HG03469 (cell line): ENCODE results near the gene VPS41.

Experiments
- ATAC-seq: cut with Tn5 transposase; IDR thresholded peaks from one replicate; pipeline ENCODE4 v1.9.1; 2021; ENCODE audit warnings: mild to moderate bottlenecking, moderate library complexity, moderate number of reproducible peaks; ENCODE audit not compliant: unreplicated experiment

The VPS41 gene

DNA sequence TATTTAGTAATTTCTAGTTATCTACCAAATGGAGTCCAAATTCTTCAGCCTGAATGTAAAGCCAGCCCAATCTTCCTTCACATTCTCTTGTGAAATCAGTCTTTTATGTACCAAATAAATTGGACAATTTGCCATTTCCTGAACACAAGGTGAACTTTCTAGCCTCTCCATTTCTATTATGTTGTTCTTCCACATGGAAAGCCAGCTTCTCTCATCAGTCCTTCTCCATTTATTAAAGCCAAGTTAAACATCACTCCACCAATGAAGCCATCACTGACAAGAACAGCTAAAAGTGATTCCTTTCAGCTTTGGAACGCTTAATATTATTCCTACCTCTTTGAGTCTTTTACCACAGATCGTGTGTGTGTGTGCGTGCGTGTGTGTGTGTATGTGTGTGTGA is 88.4 kb downstream of the VPS41 start:
- ATAC-seq, result no peak

DNA sequence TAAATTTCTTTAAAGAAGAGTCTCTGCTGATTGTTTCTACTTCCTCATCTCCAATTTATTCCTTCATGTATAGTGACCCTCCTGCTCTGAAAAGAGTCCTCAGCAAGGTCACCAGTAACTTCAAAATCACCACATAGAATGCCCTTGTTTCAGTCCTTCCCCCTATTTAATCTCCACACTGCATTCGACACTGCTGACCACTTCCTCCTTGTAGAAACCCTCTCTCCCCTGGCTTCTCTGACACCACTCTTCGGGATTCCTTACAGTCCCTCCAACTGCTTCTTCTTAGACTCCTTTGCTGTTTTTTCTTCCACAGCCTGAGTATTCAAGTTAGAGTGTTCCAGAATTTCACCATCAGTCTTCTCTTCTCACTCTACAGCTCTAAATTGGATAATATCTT is 89.5 kb downstream of the VPS41 start:
- ATAC-seq, result no peak

DNA sequence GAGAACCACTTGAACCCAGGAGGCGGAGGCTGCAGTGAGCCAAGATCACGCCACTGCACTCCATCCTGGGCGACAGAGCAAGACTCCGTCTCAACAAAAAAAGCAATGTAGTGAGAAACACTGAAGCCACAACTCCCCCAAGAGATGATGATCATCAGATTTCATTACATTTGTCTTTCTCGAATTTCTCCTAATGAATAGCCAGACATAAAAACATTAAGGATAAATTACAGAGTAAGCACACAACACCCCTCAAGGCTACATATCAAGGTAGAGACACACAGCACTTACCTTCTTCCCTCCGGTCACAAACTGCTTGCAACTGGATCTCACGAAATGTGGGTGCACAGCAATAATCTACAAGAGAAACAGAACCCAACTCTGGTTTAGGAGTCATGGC is 91.5 kb downstream of the VPS41 start:
- no peak for ATAC-seq

DNA sequence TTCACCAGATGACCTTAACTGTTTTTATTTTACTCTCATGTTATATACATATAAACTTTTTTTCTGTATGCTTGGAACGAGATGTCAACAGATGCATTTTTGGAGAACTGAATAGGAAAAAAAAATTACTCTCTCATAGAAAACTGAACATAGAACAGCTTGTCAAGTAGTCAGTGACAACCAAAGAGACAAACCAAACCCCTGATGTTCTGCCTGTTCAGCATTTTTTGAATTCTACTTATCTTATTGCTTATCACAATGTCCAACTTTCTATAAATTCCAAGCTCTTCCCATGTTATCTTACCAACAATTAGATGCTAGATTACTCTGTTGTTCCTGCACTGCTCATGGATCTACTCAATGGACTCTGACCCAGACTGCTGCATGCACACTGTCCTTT is 95.2 kb downstream of the VPS41 start:
- no peak for ATAC-seq

DNA sequence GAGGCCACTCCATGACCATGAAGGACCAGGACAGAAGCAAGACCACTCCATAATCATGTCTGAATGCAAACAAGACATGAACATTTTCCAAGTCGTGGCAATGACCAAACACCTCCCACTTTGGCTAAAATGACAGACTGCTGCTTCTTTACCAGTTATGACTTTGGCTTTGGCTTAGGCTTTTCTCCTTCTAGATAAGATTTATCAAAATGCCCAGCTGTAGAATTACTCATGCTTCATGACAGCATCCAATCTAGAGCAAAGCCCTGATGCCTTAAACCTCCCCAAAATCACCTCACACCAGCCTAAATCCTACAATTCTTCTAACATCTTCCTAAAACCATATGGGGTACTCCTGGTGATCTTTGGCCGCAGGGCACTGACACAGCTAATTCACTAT is 102.1 kb downstream of the VPS41 start:
- no peak for ATAC-seq

DNA sequence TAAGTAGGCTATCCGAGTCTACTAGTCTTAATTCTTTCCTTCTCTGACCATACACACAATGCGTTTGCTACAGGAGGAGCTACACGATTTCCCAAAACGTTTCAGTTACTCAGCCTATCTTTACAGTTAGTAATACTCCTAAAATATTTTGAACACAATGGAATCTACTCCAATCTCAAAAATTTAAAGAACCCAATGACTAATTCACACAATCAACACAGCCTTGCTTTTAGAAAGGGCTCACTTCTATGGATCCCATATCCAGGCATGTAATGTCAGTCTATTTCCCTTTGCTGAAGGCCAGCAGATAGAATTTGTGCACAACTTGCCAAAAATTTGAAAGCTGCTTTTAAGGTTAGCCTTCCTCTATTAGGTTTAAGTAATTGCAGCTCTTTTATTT is 107.2 kb downstream of the VPS41 start:
- ATAC-seq, result no peak

GRCh38 chr7:38798552-38799267 is 110.3 kb downstream of the VPS41 start:
- no peak for ATAC-seq

DNA sequence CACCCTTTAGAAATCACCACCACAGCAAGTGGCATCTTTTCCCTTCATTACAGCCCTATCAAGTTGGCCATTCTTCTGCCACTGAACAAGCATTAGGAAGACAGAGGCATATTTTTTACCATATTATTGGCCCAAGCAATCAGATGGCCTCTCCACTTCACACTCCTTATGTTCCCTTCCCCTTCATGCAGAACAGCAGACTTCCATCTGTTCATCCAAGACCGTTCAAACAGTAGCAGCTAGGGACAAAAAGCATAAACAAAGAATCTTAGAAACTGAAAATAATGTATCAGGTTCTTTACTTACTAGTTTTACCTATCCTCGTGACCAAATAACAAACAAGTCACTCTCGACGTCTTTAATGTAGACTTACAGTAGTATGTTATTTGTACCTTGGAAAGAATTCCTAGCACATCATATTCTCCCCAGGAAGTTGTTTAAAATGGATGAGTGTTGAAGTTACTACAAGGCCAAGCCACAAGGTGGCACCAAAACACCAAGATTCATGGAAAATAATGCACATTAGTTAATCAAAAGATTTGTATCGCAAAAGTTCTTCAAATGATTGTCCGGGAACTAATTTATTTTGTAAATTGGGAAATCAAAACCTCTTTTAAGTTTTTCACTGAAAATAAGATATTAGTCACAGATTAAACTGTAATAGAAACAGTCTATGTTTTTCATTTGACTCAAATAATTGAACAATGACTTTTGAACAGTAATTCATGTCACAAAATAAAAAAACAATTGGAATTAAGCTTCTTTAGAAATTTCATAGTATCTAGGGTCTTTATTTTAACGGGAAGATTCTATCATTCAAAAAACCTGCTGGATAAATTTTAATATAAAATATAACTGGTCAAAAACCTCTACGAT is 112.1 kb downstream of the VPS41 start:
- no peak for ATAC-seq

DNA sequence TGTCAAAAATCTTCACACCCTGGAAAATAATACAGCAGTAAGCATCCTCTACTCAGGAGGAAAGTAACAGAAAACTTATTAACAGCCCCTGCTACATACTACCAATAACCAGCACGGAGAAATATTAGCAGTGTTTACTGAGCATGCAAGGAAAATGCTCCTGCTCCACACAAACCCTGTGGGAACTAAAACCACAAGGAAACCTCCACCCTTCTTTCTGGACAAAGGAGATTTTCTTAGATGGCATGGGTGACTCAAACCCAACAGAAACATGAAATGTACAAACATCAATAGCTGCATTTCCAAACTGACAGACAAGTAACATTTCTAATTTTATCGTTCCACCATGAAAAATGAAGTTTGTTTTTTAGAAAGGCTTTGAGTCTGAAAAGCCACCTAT is 113.4 kb downstream of the VPS41 start:
- ATAC-seq, result no peak

GRCh38 chr7:38781991-38782390 is 127.0 kb downstream of the VPS41 start:
- no peak for ATAC-seq

- ATAC-seq, result no peak
These were observed 131.4 kb downstream of the VPS41 start for GRCh38 chr7:38777609-38778008.

DNA sequence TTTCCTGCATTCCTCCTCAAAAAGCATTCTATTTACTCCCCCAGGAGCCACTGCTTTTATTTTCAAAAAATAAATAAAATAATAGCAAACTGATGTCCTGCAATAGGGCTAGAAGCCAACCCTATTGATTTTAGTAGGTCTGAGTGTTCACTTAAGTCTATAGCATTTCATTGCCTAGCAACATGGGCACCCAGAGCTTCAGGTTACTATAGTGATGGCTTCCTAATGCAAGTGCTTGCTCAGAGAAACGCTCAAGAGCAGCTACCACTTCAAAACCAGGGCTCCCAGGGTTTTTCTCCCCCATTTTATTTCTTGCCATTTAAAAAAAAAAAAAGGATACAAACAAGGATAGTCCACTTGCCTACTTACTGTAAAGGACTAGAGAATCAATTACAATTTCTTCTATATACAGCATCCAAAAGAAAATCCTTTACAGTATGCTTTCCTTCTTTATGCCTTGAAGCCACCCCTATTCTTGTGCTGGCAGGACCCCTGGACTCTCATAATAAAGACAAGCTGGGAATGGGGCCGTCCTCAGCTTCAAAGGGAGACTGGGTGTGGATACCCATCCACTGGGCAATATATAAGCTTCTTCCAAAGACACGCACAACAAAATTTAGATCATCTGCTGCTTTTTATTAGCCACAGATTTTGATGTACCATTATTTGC is 133.3 kb downstream of the VPS41 start:
- ATAC-seq, result no peak

DNA sequence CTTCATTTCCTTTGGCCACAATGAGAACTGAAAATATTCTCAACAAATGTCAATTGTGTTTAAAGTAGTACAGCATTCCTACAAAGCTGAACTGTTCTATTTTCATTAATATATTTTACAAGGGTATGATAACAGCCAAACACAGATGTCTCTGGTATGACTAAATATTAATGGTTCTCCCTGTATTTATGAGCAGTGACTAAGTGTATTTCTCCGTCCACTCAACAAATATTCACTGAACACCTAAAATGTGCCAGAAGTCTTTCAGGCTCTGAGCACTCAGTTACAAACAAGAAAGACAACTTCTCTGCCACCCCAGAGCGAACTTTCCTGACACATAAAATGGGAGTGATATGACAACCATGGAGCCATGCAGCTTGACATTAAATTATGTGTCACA is 135.6 kb downstream of the VPS41 start:
- ATAC-seq, result no peak

GRCh38 chr7:38760226-38760625 is 148.8 kb downstream of the VPS41 start:
- ATAC-seq, result no peak

DNA sequence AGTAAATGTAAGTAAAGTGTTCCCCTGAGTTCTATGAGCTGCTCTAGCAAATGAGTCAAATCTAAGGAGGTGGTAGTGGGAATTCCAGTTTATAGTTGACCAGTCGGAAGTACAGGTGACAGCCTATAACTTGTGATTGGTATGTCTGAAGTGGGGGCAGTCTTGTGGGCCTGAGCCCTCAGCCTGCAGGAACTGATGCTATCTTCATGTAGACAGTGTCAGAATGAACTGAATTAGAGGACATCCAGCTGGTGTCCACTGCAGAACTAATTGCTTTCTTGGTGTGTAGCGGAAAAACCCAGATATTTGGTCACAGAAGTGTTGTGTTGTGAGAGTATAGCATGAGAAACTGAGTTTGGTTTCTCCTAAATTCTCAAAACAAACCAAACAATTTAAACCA is 150.0 kb downstream of the VPS41 start:
- no peak for ATAC-seq

GRCh38 chr7:38757931-38758330 is 151.1 kb downstream of the VPS41 start:
- no peak for ATAC-seq

DNA sequence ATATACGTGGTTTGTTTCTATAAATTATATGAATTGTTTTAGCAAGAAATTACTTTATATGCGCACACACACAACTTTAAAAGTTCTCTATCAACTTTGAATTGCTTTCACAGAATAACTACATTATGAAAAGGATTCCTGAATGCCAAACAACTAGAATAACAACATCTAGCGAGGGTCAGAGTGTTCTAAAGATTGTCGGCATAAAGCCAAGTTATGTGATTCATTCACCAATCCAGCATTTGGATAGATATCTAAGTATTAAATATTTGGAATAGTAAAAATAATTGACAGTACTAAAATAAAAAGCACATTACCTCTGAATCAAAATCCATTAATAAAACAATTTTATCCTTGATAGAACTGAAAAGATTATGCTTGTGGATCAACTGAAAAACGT is 152.5 kb downstream of the VPS41 start:
- ATAC-seq, result no peak

- ATAC-seq, result no peak
These were observed 155.6 kb downstream of the VPS41 start for GRCh38 chr7:38753347-38753746.

DNA sequence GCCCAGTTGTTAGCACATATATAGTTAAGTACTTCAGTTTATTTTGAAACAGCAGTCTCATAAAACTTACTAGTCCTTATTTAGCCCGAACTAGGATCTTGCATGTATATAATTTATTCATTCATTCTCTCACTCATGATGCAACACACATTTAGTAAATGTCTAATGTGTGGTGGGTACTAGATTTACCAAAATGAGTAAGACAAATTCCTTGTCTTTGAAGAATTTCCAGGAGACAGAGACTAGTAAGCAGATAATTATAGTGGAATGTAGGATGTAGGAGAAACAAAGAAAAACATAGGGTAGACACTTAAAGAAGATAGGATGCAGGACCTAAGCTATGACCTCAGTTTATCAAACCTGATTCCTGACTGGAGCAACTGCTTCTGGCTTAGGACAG is 157.6 kb downstream of the VPS41 start:
- ATAC-seq, result no peak

DNA sequence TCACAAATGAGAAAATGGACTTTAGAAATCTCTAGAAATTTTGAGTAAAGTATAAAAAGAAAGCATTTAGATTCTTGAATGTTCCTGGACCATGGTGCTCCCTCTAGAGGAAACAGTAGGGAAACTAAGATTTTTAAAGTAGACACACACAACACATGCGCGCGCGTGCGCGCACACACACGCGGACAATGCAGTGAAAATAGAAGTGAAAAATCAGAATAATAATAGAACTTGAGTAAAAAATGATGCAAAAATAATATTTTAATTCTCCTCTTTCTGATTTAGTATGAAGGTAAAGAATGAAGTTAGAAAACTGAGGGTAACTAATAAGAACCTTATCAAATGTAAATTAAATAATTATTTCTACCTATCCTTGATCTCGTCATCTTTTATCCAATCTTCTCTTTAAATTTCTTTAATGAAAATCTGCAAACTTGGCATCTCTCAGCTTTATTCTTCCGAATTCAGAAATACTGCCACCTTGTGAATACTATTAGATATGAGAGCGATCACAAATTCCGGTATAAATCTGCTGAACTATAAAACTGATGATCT is 160.9 kb downstream of the VPS41 start:
- ATAC-seq, result no peak

DNA sequence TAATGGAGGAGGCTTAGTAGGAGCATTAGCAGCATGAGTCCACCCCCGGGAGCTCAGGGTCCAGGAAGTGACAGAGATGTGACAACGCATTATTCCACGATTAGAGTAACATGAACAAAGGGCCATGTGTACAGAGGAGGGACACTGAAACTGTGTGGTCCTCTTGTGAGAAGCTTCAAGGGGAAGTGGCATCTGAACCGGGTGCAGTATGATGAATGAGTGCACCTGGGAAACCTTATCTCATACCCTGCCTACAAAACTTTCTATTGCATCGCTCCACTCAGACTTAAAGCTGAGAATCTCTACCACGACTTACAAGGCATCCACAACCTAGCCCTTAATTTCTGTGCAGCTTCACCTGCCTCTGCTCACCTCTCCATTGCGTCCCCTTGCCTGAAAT is 162.6 kb downstream of the VPS41 start:
- no peak for ATAC-seq

DNA sequence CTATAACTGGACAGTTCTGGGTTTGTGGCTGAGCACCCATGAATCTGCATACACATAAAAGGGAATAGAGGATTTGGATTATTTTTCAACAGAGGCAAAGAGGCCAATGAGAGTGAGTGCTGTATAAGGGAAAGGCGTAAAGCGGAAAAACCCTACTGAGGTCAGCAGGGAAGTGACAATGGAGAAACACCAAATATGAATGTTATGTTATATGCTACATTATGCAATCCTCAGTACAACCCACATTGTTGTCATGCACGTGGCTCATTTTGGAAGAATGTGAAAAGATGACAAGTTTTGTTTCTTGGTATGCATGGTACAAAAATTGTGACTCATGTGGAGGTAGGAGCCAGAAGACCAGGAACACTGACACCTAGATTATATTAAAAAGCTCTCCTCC is 164.2 kb downstream of the VPS41 start:
- ATAC-seq, result no peak
